ENCODE measurements around the gene PDE10A.

DNA sequence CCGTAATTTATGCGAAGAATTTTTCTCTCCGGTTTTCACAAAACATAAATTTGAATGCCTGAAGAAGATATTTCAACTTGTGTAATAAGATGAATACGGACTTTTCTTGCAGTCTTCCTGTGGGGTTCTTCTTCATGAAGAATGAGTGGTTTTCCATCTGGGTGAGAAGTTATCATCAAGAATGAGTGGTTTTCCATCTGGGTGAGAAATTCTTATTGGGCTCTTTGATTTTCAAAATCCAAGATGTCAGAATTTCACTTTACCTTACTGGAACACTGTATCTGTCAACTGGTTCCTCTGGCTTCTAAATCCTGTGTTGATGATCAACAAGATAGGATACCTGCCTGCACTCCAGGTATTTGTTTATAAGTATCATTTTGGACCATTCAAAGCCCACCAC, 193.6 kb downstream of the PDE10A start:
- TF ChIP-seq, protein P1, sequence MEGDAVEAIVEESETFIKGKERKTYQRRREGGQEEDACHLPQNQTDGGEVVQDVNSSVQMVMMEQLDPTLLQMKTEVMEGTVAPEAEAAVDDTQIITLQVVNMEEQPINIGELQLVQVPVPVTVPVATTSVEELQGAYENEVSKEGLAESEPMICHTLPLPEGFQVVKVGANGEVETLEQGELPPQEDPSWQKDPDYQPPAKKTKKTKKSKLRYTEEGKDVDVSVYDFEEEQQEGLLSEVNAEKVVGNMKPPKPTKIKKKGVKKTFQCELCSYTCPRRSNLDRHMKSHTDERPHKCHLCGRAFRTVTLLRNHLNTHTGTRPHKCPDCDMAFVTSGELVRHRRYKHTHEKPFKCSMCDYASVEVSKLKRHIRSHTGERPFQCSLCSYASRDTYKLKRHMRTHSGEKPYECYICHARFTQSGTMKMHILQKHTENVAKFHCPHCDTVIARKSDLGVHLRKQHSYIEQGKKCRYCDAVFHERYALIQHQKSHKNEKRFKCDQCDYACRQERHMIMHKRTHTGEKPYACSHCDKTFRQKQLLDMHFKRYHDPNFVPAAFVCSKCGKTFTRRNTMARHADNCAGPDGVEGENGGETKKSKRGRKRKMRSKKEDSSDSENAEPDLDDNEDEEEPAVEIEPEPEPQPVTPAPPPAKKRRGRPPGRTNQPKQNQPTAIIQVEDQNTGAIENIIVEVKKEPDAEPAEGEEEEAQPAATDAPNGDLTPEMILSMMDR (IDR thresholded peaks at IDR 0.05; ENCODE audit: borderline replicate concordance, extremely low read depth, low read length, poor library complexity, severe bottlenecking): no peak
- no peak for TF ChIP-seq EZH2 (IDR thresholded peaks at IDR 0.05; ENCODE audit: borderline replicate concordance, low read depth, low read length, severe bottlenecking)

All from DND-41 (cell line).